ENCODE measurements around the gene SETD7.

Gene SETD7

GRCh38 chr4:139581096-139581495, 25.1 kb upstream of the SETD7 start:
- no peak overlapping the region for H3K27ac ChIP-seq
- H3K4me1 ChIP-seq = no peaks in the 10 kb centered on the region
- H3K9me3 ChIP-seq (replicated peaks in 1 of 11) = no peaks in the 10 kb centered on the region
- no peaks in the 10 kb centered on the region for H4K20me1 ChIP-seq
- no peaks in the 10 kb centered on the region for H3K27me3 ChIP-seq
- TF ChIP-seq Cebpa-rat (IDR thresholded peaks at IDR 0.05) = no peak
- H3K4me2 ChIP-seq = no peak overlapping the region
- H3K4me3 ChIP-seq = no peak overlapping the region
- H3K9ac ChIP-seq = no peak overlapping the region
- no peaks in the 10 kb centered on the region for H3K36me3 ChIP-seq

GRCh38 chr4:139576219-139576618, 20.2 kb upstream of the SETD7 start:
- H3K4me1 ChIP-seq = no peaks in the 10 kb centered on the region
- H3K27ac ChIP-seq = no peak overlapping the region
- no peaks in the 10 kb centered on the region for H3K36me3 ChIP-seq
- no peak overlapping the region for H3K4me2 ChIP-seq
- H3K4me3 ChIP-seq = no peak overlapping the region
- no peaks in the 10 kb centered on the region for H3K27me3 ChIP-seq
- TF ChIP-seq Cebpa-rat (IDR thresholded peaks at IDR 0.05) = no peak
- peaks cover 0 to 9% (median 4%) of the 10 kb centered on the region in 11 experiments; a peak in 7 of 22 replicates for H3K9me3 ChIP-seq (replicated peaks in 1 of 11)
- H4K20me1 ChIP-seq = no peaks in the 10 kb centered on the region
- H3K9ac ChIP-seq = no peak overlapping the region

GRCh38 chr4:139575072-139575471, 19.1 kb upstream of the SETD7 start:
- H4K20me1 ChIP-seq = no peaks in the 10 kb centered on the region
- H3K27ac ChIP-seq = no peak overlapping the region
- no peaks in the 10 kb centered on the region for H3K4me1 ChIP-seq
- H3K9me3 ChIP-seq (replicated peaks in 1 of 11) = peaks cover 0 to 9% (median 4%) of the 10 kb centered on the region in 11 experiments; a peak in 7 of 22 replicates
- H3K4me3 ChIP-seq = no peak overlapping the region
- TF ChIP-seq Cebpa-rat (IDR thresholded peaks at IDR 0.05) = no peak
- H3K36me3 ChIP-seq = no peaks in the 10 kb centered on the region
- no peaks in the 10 kb centered on the region for H3K27me3 ChIP-seq
- no peak overlapping the region for H3K4me2 ChIP-seq
- no peak overlapping the region for H3K9ac ChIP-seq

GRCh38 chr4:139574641-139575040, 18.6 kb upstream of the SETD7 start:
- peaks cover 0 to 9% (median 4%) of the 10 kb centered on the region in 11 experiments; a peak in 7 of 22 replicates for H3K9me3 ChIP-seq (replicated peaks in 1 of 11)
- H3K27ac ChIP-seq = no peak overlapping the region
- TF ChIP-seq Cebpa-rat (IDR thresholded peaks at IDR 0.05) = no peak
- H3K36me3 ChIP-seq = no peaks in the 10 kb centered on the region
- H3K4me3 ChIP-seq = no peak overlapping the region
- H4K20me1 ChIP-seq = no peaks in the 10 kb centered on the region
- no peaks in the 10 kb centered on the region for H3K27me3 ChIP-seq
- H3K4me2 ChIP-seq = no peak overlapping the region
- no peaks in the 10 kb centered on the region for H3K4me1 ChIP-seq
- H3K9ac ChIP-seq = no peak overlapping the region

GRCh38 chr4:139568206-139568955, 12.4 kb upstream of the SETD7 start:
- Histone ChIP-seq H3K27me3 (no peaks in the 10 kb centered on the region), H3K4me2 (no peak overlapping the region), H3K9me3 (replicated peaks in 1 of 11) (peaks cover 0 to 16% (median 4%) of the 10 kb centered on the region in 11 experiments; a peak in 7 of 22 replicates), H4K20me1 (no peaks in the 10 kb centered on the region), H3K9ac (no peak overlapping the region), H3K27ac (no peak overlapping the region), H3K4me3 (no peak overlapping the region), H3K36me3 (no peaks in the 10 kb centered on the region), H3K4me1 (peaks cover 0 to 19% (median 9%) of the 10 kb centered on the region in 10 experiments; a peak in 11 of 20 replicates)
- TF ChIP-seq Cebpa-rat (IDR thresholded peaks at IDR 0.05) = no peak

- peaks cover 0 to 28% (median 14%) of the 10 kb centered on the region in 10 experiments; a peak in 11 of 20 replicates for H3K4me1 ChIP-seq
- no peaks in the 10 kb centered on the region for H4K20me1 ChIP-seq
- no peak overlapping the region for H3K4me3 ChIP-seq
- TF ChIP-seq Cebpa-rat (IDR thresholded peaks at IDR 0.05) = no peak
- H3K27ac ChIP-seq = no peak overlapping the region
- H3K27me3 ChIP-seq = no peaks in the 10 kb centered on the region
- peak overlapping the region in 1 of 11 experiments; percentile 30; a peak in 1 of 22 replicates for H3K4me2 ChIP-seq
- H3K36me3 ChIP-seq = no peaks in the 10 kb centered on the region
- H3K9me3 ChIP-seq (replicated peaks in 1 of 11) = peaks cover 0 to 14% (median 2%) of the 10 kb centered on the region in 11 experiments; a peak in 7 of 22 replicates
- H3K9ac ChIP-seq = no peak overlapping the region
Measured at GRCh38 chr4:139567159-139567870, 11.3 kb upstream of the SETD7 start.

- no peaks in the 10 kb centered on the region for H4K20me1 ChIP-seq
- H3K4me3 ChIP-seq = no peak overlapping the region
- no peak overlapping the region for H3K9ac ChIP-seq
- H3K27ac ChIP-seq = peak overlapping the region in 4 of 11 experiments; percentile 13 to 31 (median 26); a peak in 2 of 22 replicates
- no peaks in the 10 kb centered on the region for H3K27me3 ChIP-seq
- peaks cover 0 to 9% (median 0%) of the 10 kb centered on the region in 11 experiments; a peak in 1 of 22 replicates for H3K9me3 ChIP-seq (replicated peaks in 1 of 11)
- H3K4me2 ChIP-seq = peak overlapping the region in 5 of 11 experiments; percentile 17 to 97 (median 48); a peak in 5 of 22 replicates
- peaks cover 17 to 56% (median 40%) of the 10 kb centered on the region in 10 experiments for H3K4me1 ChIP-seq
- H3K36me3 ChIP-seq = no peaks in the 10 kb centered on the region
- TF ChIP-seq Cebpa-rat (IDR thresholded peaks at IDR 0.05) = no peak
Measured at GRCh38 chr4:139564502-139564901, 8.5 kb upstream of the SETD7 start.

- peak overlapping the region in 6 of 11 experiments; percentile 12 to 100 (median 56); a peak in 6 of 22 replicates for H3K27ac ChIP-seq
- H3K9ac ChIP-seq = no peak overlapping the region
- H3K4me2 ChIP-seq = peak overlapping the region in 6 of 11 experiments; percentile 17 to 97 (median 35); a peak in 10 of 22 replicates
- no peak for TF ChIP-seq Cebpa-rat (IDR thresholded peaks at IDR 0.05)
- no peaks in the 10 kb centered on the region for H3K36me3 ChIP-seq
- H3K9me3 ChIP-seq (replicated peaks in 1 of 11) = peaks cover 0 to 9% (median 0%) of the 10 kb centered on the region in 11 experiments; a peak in 1 of 22 replicates
- no peaks in the 10 kb centered on the region for H4K20me1 ChIP-seq
- peaks cover 17 to 66% (median 50%) of the 10 kb centered on the region in 10 experiments for H3K4me1 ChIP-seq
- no peak overlapping the region for H3K4me3 ChIP-seq
- peaks cover 0 to 9% (median 4%) of the 10 kb centered on the region in 11 experiments; a peak in 12 of 22 replicates for H3K27me3 ChIP-seq
Measured at GRCh38 chr4:139563515-139563914, 7.5 kb upstream of the SETD7 start.

GRCh38 chr4:139562839-139563238, 6.8 kb upstream of the SETD7 start:
- Histone ChIP-seq H3K4me1 (peaks cover 18 to 73% (median 57%) of the 10 kb centered on the region in 10 experiments), H3K27ac (peak overlapping the region in 8 of 11 experiments; percentile 30 to 100 (median 90); a peak in 11 of 22 replicates), H3K27me3 (peaks cover 0 to 16% (median 11%) of the 10 kb centered on the region in 11 experiments; a peak in 16 of 22 replicates), H3K9ac (no peak overlapping the region), H3K4me2 (peak overlapping the region in 5 of 11 experiments; percentile 17 to 98 (median 59); a peak in 8 of 22 replicates), H3K36me3 (no peaks in the 10 kb centered on the region), H4K20me1 (no peaks in the 10 kb centered on the region), H3K4me3 (no peak overlapping the region), H3K9me3 (replicated peaks in 1 of 11) (peaks cover 0 to 9% (median 0%) of the 10 kb centered on the region in 11 experiments; a peak in 1 of 22 replicates)
- TF ChIP-seq Cebpa-rat (IDR thresholded peaks at IDR 0.05) = no peak

All from BLaER1 treated with 17β-estradiol and CSF1 and Interleukin-3, amounts not matched to agents 10 nM and 100 nM (cell line).